Psoas muscle (tissue), 8 donors: ENCODE results near the gene PPP3CB. TPM values are rescaled to one million over a fixed set of nuclear protein-coding genes. Genes with fewer than 3 reads are reported as not detected.
"Not testable (repeated sequence)": the region's sequence is repeated elsewhere in the genome, so short reads cannot be mapped to it uniquely, and the experiment has no call there.

ENCODE experiments used
- ATAC-seq, 4 donors: fragments of 200-7000 bp; cut with Tn5 transposase; one replicate each; pipeline ENCODE4 v1.9.1; 2020; ENCODE audit warnings: moderate library complexity in 3 of 4, mild to moderate bottlenecking in 2 of 4
- DNase-seq, 2 donors: peaks; one replicate each; pipeline ENCODE4 v3.0.0-alpha.2; 2020
- H3K27ac ChIP-seq: fragments of 200-600 bp; one replicate; pipeline ENCODE4 v1.8.0; 2022
- H3K27me3 ChIP-seq, 3 donors: fragments of 200-600 bp in 1 of 3; one replicate each; pipeline versions ENCODE4 v1.6.1 to v1.8.0; 2013 to 2022; ENCODE audit warnings: low read length in 2 of 3, mild to moderate bottlenecking in 2 of 3, moderate library complexity in 1 of 3; ENCODE audit not compliant: insufficient read depth in 3 of 3
- H3K36me3 ChIP-seq, 2 donors: fragments of 200-600 bp in 1 of 2; one replicate each; pipeline versions ENCODE4 v1.6.1 to v1.8.0; 2013 to 2022; ENCODE audit warnings: low read depth in 1 of 2, mild to moderate bottlenecking in 1 of 2, moderate library complexity in 1 of 2; ENCODE audit not compliant: insufficient read depth in 1 of 2
- H3K4me1 ChIP-seq: fragments of 200-600 bp; one replicate; pipeline ENCODE4 v1.8.0; 2022
- H3K4me3 ChIP-seq: fragments of 200-600 bp; one replicate; pipeline ENCODE4 v1.8.0; 2022; ENCODE audit warnings: mild to moderate bottlenecking
- H3K9me3 ChIP-seq: fragments of 200-600 bp; one replicate; pipeline ENCODE4 v1.8.0; 2022
- WGBS, 3 donors: extraction: QIAGEN DNeasy Blood & Tissue Kit; methylation state at CpG; one replicate each; pipeline versions ENCODE4 v1.1.6 to v1.1.7; 2013; 5-methylcytosine and 5-hydroxymethylcytosine counted together
- intact Hi-C, 2 donors: fragments of 100-400 bp; cut with DNase I; formaldehyde crosslinking; loops; one replicate each; pipeline versions ENCODE4 v1.11.0 to v1.14.2; 2022
- polyA plus RNA-seq, 3 donors: library from polyadenylated mRNA; stranded (reverse); fragments of 200-250 nt; gene quantifications; one replicate each; pipeline ENCODE4 v1.2.3, GENCODE V29; 2013
- total RNA-seq, 4 donors: library from RNA; stranded (reverse); fragmentation: NEBNext Ultra II Directional in 2 of 4; extraction: Animal tissue kit (Norgen Biotek cat#: 25700) in 2 of 4; gene quantifications; one replicate each; pipeline versions ENCODE4 v1.2.1 to v1.2.4, GENCODE V29; 2021 to 2023
- TF ChIP-seq, protein P1 (sequence below): fragments of 200-600 bp; IDR thresholded peaks from one replicate; pipeline ENCODE4 v1.8.0; 2022; ENCODE audit warnings: antibody characterized with exemption
- donor health status: healthy with polysubstance abuse.
- donor health status: DM: no; HTN: no; CAD: no; lungs with moderate emphysema.
- donor health status: Bipolar disorder and iron deficiency.
- donor health status: healthy.
- donor health status: DM: yes; HTN: yes; CAD: no.
- donor health status: DM: no; HTN: no; CAD: no.
- donor health status: DM: no; HTN: no; CAD: no.
- donor health status: DM: yes; HTN: yes; CAD: no.

Gene PPP3CB
- total and polyA plus RNA-seq, 7 donors = 52.2 to 177 (median 132) TPM

DNA sequence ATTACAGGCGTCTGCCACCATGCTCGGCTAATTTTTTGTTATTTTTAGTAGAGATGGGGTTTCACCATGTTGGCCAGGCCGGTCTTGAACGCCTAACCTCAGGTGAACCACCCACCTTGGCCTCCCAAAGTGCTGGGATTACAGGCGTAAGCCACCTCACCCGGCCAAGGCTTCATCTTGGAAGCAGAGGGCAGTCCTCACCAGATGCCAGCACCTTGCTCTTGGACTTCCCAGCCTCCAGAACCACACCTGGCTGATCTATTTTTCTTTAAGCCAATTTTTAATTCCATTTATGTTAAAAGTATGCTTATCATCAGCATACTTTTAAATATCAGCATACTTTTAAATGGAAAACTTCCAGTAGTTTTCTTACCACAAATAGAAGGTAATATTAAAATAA is 94.2 kb downstream of the PPP3CB start:
- no peak for ATAC-seq
- WGBS, 3 donors = 71 to 91% (median 76%) methylated on average over 6 of the region's 6 CpGs
- peaks cover 41% of the 10 kb centered on the region for H3K4me1 ChIP-seq

DNA sequence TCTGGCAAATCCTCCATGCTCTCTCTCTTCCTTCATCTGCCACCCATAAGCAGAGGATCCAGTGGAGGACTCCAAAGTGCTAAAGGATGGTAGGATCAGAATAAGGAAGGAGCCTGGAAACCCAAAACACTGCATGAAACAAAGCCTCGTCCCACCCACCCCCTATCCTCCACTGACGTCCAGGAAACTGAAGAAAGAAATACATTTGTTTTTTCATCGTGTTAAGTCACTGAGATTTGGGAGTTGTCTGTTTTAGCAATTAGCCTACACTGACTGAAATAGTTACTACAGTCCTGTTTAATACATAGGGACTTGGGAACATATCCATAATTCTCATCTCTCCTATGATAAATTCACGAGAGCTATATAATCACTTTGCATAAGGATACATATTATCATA is 96.8 kb downstream of the PPP3CB start:
- no peak for DNase-seq
- H3K4me3 ChIP-seq = no peak overlapping the region
- peak in 2 of 4 donors; percentile 3 to 12 for ATAC-seq
- H3K4me1 ChIP-seq = peaks cover 21% of the 10 kb centered on the region
- H3K27ac ChIP-seq = peak overlapping the region; percentile 43
- no peaks in the 10 kb centered on the region for H3K27me3 ChIP-seq
- H3K9me3 ChIP-seq = no peaks in the 10 kb centered on the region
- TF ChIP-seq, protein P1, sequence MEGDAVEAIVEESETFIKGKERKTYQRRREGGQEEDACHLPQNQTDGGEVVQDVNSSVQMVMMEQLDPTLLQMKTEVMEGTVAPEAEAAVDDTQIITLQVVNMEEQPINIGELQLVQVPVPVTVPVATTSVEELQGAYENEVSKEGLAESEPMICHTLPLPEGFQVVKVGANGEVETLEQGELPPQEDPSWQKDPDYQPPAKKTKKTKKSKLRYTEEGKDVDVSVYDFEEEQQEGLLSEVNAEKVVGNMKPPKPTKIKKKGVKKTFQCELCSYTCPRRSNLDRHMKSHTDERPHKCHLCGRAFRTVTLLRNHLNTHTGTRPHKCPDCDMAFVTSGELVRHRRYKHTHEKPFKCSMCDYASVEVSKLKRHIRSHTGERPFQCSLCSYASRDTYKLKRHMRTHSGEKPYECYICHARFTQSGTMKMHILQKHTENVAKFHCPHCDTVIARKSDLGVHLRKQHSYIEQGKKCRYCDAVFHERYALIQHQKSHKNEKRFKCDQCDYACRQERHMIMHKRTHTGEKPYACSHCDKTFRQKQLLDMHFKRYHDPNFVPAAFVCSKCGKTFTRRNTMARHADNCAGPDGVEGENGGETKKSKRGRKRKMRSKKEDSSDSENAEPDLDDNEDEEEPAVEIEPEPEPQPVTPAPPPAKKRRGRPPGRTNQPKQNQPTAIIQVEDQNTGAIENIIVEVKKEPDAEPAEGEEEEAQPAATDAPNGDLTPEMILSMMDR = no peak
- 61 to 62% (median 61%) methylated on average over 4 of the region's 4 CpGs for WGBS, 3 donors
- intact Hi-C loops = no loop called here
- peaks cover 5 to 65% of the 10 kb centered on the region in 2 donors for H3K36me3 ChIP-seq

More for the DNA sequence above, 94.2 kb downstream of the PPP3CB start:
- TF ChIP-seq, protein P1 = no peak
- no peak overlapping the region for H3K27ac ChIP-seq
- no peak for DNase-seq
- H3K36me3 ChIP-seq = peaks cover 3 to 39% of the 10 kb centered on the region in 2 donors
- H3K27me3 ChIP-seq = no peaks in the 10 kb centered on the region
- intact Hi-C loops = no loop called here
- no peak overlapping the region for H3K4me3 ChIP-seq
- H3K9me3 ChIP-seq = no peaks in the 10 kb centered on the region

DNA sequence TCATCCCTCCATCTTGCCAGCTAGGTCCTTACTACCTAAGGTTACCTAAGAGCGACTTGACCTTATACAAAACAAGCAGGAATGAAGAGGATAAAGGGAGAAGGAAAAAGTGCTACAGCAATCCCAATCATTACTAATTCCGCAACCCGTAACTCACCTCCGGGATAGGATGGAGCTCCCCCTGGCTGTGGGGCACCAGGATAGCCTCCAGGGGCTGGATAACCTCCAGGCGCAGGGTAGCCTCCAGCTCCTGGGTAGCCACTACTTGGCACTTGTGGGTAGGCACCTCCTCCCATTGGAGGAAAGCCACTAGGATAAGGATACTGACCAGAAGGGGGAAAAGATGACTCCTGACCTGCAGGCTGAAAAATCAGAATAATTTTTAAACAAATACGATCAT is 97.8 kb downstream of the PPP3CB start:
- ATAC-seq (peak in 3 of 4 donors; percentile 64 to 75 (median 68)), DNase-seq (no peak)
- Histone ChIP-seq H3K4me1 (peaks cover 14% of the 10 kb centered on the region), H3K4me3 (no peak overlapping the region), H3K36me3 (peaks cover 5 to 66% of the 10 kb centered on the region in 2 donors), H3K27ac (no peak overlapping the region), H3K9me3 (no peaks in the 10 kb centered on the region), H3K27me3 (no peaks in the 10 kb centered on the region)
- TF ChIP-seq, protein P1 = peak; percentile 7
- intact Hi-C loops = no loop called here
- WGBS, 3 donors = 89 to 94% (median 91%) methylated on average over 6 of the region's 6 CpGs

DNA sequence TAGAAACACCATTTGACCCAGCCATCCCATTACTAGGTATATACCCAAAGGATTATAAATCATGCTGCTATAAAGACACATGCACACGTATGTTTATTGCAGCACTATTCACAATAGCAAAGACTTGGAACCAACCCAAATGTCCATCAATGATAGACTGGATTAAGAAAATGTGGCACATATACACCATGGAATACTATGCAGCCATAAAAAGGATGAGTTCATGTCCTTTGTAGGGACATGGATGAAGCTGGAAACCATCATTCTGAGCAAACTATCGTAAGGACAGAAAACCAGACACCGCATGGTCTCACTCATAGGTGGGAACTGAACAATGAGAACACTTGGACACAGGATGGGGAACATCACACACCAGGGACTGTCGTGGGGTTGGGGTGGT is 101.5 kb downstream of the PPP3CB start:
- WGBS, 3 donors = 97 to 99% (median 98%) methylated on average over 3 of the region's 4 CpGs
- intact Hi-C loops, H3K4me3 ChIP-seq, H3K9me3 ChIP-seq, H3K4me1 ChIP-seq, H3K27ac ChIP-seq, DNase-seq, H3K27me3 ChIP-seq, ATAC-seq: not testable (repeated sequence)
- H3K36me3 ChIP-seq = peaks cover 5 to 83% of the 10 kb centered on the region in 2 donors

DNA sequence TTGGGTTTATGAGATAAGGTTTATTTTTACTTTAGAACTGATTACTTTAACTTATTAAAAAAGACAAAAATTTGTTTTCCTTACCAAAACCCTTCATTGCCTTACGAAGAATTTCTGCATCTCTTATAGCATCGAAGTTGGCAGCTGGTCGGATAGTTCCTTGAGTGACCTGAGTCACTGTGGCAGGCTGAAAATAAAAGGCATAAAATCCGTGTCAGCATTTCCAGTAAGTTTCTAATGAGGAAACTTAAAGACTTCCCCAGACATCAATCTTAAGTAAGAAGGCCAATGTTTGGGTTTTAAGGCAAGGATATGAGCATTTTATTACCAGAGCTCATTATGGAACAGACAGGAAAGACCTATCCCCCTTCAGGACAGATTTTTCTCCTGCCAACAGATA is 107.6 kb downstream of the PPP3CB start:
- H3K27me3 ChIP-seq = no peaks in the 10 kb centered on the region
- peak overlapping the region; percentile 3 for H3K27ac ChIP-seq
- TF ChIP-seq, protein P1 = no peak
- intact Hi-C loops = loop anchor here in 1 of 2 donors (10.0 kb wide), 1 partner anchor 253 kb away; no protein-coding TSS in a partner anchor
- H3K4me1 ChIP-seq = no peaks in the 10 kb centered on the region
- peaks cover 5 to 91% of the 10 kb centered on the region in 2 donors for H3K36me3 ChIP-seq
- H3K4me3 ChIP-seq = no peak overlapping the region
- 37 to 69% (median 46%) methylated on average over 4 of the region's 4 CpGs for WGBS, 3 donors
- ATAC-seq (peak in 3 of 4 donors; percentile 53 to 79 (median 78)), DNase-seq (no peak)
- no peaks in the 10 kb centered on the region for H3K9me3 ChIP-seq
